ENCODE data around the gene ZNF497. TPM values are rescaled to one million over a fixed set of nuclear protein-coding genes. Genes with fewer than 3 reads are reported as not detected.

The ZNF497 gene
- total and polyA plus RNA-seq, 9 of the 15 experiments (the other 6 are each of a cell fraction or from before 2014, with no cell fraction given), result 0.06 to 0.98 (median 0.44) TPM; not detected in 1

DNA sequence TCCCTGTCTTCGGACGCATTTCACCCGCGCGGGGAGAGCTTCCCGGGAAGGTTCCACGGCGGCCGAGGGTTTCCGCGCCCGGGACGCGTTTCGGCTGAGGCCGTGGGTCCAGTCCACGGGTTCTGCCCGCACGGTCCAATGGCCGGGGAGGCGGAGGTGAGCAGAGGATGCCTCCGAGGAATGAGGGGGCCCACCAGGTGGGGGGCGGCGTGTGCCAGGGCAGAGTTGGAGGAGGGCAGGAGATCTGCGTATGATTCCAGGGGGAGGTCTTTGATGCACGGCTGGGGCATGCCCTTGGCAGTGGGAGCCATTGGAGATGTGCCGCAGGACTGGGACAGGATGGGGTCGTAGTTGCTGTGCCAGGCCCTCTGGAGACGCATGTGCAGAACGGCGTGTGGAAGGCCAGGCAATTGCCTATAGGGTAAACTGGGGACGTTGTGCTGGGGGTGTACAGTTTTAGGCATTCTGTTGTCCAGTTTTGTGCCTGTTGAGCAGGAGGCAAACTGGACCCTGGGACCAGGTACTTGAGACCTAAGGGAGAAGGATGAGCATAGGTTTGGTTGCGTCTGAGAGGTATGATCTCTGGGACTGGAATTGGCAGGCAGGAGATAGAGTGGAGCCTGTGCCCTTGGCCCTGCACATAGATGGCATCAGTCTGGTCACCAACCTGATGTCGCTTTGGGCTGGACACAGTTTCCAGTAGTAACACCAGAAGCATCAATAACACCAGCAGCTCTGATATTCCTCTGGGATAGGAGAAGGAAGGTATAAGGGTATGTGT, 46.6 kb upstream of the ZNF497 start (continued):
- TF ChIP-seq, protein P1, sequence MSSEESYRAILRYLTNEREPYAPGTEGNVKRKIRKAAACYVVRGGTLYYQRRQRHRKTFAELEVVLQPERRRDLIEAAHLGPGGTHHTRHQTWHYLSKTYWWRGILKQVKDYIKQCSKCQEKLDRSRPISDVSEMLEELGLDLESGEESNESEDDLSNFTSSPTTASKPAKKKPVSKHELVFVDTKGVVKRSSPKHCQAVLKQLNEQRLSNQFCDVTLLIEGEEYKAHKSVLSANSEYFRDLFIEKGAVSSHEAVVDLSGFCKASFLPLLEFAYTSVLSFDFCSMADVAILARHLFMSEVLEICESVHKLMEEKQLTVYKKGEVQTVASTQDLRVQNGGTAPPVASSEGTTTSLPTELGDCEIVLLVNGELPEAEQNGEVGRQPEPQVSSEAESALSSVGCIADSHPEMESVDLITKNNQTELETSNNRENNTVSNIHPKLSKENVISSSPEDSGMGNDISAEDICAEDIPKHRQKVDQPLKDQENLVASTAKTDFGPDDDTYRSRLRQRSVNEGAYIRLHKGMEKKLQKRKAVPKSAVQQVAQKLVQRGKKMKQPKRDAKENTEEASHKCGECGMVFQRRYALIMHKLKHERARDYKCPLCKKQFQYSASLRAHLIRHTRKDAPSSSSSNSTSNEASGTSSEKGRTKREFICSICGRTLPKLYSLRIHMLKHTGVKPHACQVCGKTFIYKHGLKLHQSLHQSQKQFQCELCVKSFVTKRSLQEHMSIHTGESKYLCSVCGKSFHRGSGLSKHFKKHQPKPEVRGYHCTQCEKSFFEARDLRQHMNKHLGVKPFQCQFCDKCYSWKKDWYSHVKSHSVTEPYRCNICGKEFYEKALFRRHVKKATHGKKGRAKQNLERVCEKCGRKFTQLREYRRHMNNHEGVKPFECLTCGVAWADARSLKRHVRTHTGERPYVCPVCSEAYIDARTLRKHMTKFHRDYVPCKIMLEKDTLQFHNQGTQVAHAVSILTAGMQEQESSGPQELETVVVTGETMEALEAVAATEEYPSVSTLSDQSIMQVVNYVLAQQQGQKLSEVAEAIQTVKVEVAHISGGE (CRISPR knock-in tag; IDR thresholded peaks at IDR 0.05), result 0 out of 6 replicates have a peak, but pooled peaks of 1 of the 3 experiments have one; percentile 7
- TF ChIP-seq ZKSCAN3 (CRISPR knock-in tag; IDR thresholded peaks at IDR 0.05) (no peak), NFRKB (IDR thresholded peaks at IDR 0.05; ENCODE audit: low read depth) (0 out of 2 replicates have a peak, but pooled peaks have one; percentile 38), GTF2E2 (tag; IDR thresholded peaks at IDR 0.05) (peak; percentile 38; the same call in 1 of the 2 replicates)
- TF ChIP-seq, protein P2, sequence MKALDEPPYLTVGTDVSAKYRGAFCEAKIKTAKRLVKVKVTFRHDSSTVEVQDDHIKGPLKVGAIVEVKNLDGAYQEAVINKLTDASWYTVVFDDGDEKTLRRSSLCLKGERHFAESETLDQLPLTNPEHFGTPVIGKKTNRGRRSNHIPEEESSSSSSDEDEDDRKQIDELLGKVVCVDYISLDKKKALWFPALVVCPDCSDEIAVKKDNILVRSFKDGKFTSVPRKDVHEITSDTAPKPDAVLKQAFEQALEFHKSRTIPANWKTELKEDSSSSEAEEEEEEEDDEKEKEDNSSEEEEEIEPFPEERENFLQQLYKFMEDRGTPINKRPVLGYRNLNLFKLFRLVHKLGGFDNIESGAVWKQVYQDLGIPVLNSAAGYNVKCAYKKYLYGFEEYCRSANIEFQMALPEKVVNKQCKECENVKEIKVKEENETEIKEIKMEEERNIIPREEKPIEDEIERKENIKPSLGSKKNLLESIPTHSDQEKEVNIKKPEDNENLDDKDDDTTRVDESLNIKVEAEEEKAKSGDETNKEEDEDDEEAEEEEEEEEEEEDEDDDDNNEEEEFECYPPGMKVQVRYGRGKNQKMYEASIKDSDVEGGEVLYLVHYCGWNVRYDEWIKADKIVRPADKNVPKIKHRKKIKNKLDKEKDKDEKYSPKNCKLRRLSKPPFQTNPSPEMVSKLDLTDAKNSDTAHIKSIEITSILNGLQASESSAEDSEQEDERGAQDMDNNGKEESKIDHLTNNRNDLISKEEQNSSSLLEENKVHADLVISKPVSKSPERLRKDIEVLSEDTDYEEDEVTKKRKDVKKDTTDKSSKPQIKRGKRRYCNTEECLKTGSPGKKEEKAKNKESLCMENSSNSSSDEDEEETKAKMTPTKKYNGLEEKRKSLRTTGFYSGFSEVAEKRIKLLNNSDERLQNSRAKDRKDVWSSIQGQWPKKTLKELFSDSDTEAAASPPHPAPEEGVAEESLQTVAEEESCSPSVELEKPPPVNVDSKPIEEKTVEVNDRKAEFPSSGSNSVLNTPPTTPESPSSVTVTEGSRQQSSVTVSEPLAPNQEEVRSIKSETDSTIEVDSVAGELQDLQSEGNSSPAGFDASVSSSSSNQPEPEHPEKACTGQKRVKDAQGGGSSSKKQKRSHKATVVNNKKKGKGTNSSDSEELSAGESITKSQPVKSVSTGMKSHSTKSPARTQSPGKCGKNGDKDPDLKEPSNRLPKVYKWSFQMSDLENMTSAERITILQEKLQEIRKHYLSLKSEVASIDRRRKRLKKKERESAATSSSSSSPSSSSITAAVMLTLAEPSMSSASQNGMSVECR (CRISPR knock-in tag; IDR thresholded peaks at IDR 0.05), result 0 out of 2 replicates have a peak, but pooled peaks have one; percentile 5
- TF ChIP-seq, protein P3, sequence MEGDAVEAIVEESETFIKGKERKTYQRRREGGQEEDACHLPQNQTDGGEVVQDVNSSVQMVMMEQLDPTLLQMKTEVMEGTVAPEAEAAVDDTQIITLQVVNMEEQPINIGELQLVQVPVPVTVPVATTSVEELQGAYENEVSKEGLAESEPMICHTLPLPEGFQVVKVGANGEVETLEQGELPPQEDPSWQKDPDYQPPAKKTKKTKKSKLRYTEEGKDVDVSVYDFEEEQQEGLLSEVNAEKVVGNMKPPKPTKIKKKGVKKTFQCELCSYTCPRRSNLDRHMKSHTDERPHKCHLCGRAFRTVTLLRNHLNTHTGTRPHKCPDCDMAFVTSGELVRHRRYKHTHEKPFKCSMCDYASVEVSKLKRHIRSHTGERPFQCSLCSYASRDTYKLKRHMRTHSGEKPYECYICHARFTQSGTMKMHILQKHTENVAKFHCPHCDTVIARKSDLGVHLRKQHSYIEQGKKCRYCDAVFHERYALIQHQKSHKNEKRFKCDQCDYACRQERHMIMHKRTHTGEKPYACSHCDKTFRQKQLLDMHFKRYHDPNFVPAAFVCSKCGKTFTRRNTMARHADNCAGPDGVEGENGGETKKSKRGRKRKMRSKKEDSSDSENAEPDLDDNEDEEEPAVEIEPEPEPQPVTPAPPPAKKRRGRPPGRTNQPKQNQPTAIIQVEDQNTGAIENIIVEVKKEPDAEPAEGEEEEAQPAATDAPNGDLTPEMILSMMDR (IDR thresholded peaks at IDR 0.05 in 2 of 3, conservative IDR thresholded peaks at IDR 0.05 in 1 of 3; ENCODE audit: insufficient read depth in 2 of 3, low read depth in 1 of 3, low read length in 3 of 3), result 0 out of 6 replicates have a peak, but pooled peaks of 1 of the 3 experiments have one; percentile 5

All from K562 (cell line).